Motor neuron (in vitro differentiated cells): ENCODE results near the gene NCAM2. TPM values are rescaled to one million over a fixed set of nuclear protein-coding genes. Genes with fewer than 3 reads are reported as not detected.
"Not testable (repeated sequence)": the region's sequence is repeated elsewhere in the genome, so short reads cannot be mapped to it uniquely, and the experiment has no call there.

Experiments used
- ATAC-seq, 8 experiments: fragments of 200-7000 bp; cut with Tn5 transposase; replicated peaks in 6 of 8; 2 replicates each; pipeline ENCODE4 v1.8.0; 2021; ENCODE audit warnings: mild to moderate bottlenecking in 8 of 8, moderate library complexity in 8 of 8
- H3K27ac ChIP-seq, 2 donors: fragments of 250-450 bp; sonication (Bioruptor Pico); 2 replicates each; pipeline ENCODE4 v1.9.0; 2021; ENCODE audit warnings: antibody characterized with exemption in 2 of 2, mild to moderate bottlenecking in 2 of 2, moderate library complexity in 1 of 2
- H3K4me1 ChIP-seq, 2 donors: fragments of 250-450 bp; sonication (Bioruptor Pico); replicated peaks in 1 of 2; 2 replicates each; pipeline ENCODE4 v1.6.1; 2021; ENCODE audit warnings: antibody characterized with exemption in 2 of 2, mild to moderate bottlenecking in 2 of 2, moderate library complexity in 1 of 2
- H3K4me3 ChIP-seq, 5 donors: fragments of 250-450 bp; sonication (Bioruptor Pico); 2 replicates each; pipeline ENCODE4 v1.9.0; 2021; ENCODE audit warnings: antibody characterized with exemption in 5 of 5, mild to moderate bottlenecking in 5 of 5, moderate library complexity in 4 of 5
- WGBS, 10 experiments: fragments of 450-650 bp; shearing (Covaris generic); methylation state at CpG; one replicate each; pipeline ENCODE4 v1.0.0; 2022; 5-methylcytosine and 5-hydroxymethylcytosine counted together
- in situ Hi-C, 9 experiments: fragments of 400-800 bp; cut with MboI; loops; one replicate each; pipeline ENCODE4 v1.15.0; 2021; ENCODE audit warnings: low sequenced_read_pairs in 9 of 9, low pct_unique_long_range_greater_than_20kb in 2 of 9; ENCODE audit not compliant: unreplicated experiment in 9 of 9
- total RNA-seq, 8 experiments: library from RNA; unstranded; fragments of 300-600 nt; gene quantifications; 2 replicates each; pipeline versions ENCODE4 v1.2.3 to v1.2.4, GENCODE V29; 2022

The NCAM2 gene
- total RNA-seq, 8 experiments from 2014 or later = 0.35 to 15.4 (median 8.5) TPM; not detected in 1

DNA sequence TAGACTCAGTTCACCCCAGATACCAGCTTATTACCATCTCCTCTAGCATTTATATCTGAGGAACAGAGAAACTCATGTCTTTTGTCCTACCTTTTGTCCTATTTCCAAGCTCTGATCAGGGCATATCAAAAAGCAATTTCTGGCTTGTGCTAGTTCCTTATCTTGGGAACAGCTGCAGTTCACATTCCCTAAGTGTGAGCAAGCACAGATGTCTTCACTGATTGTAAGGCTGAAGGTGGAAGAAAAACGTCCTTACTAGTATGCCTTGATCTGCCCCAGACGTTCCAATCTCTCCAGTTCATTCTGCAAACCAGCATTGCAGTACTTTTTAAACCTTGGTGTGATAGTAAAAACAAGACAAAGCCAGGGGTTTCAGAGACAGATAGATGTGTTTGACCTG lies 139.8 kb downstream of the NCAM2 start:
- ATAC-seq = no peak
- in situ Hi-C loops = no loop called here
- Histone ChIP-seq H3K4me1 (no peaks in the 10 kb centered on the region), H3K27ac (no peak overlapping the region), H3K4me3 (no peak overlapping the region)
- 0 to 71% (median 39%) methylated on average over 1 to 2 of the region's 2 CpGs; no CpG with 5 or more reads in 3 of the 10 experiments for WGBS, 10 experiments

DNA sequence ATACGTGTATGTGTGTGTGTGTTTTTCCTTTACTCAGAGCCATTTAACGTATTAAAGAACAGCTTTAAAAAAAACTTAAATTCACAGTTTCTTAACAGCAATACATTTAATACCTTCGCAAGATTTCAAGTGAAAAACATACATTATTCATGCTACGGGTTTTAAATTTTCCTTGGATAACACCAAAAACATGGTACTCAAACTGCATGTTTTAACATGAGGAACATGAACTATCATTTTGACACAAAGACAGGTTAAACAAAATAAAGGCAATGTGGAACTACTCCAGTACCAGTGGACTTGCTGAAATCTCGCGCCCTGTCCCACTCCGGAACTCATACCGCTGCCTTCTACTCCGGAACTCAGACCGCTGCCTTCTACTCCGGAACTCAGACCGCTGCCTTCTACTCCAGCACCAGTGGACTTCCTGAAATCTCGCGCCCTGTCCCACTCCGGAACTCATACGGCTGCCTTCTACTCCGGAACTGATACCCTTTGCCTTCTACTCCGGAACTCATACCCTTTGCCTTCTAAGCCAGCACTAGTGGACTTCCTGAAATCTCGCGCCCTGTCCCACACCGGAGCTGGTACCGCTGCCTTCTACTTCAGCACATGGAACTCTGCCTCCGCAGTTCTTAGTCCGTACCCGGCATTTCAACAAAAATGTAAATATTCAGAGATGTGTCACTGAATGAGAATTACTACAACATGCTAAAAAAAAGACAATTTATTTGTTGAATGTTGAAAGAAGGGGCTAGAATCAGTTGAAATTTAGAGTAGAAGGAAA lies 148.6 kb downstream of the NCAM2 start:
- no peaks in the 10 kb centered on the region for H3K4me1 ChIP-seq
- H3K4me3 ChIP-seq = no peak overlapping the region
- in situ Hi-C loops = no loop called here
- WGBS, 10 experiments = 70 to 99% (median 94%) methylated on average over 2 to 21 of the region's 25 CpGs
- no peak overlapping the region for H3K27ac ChIP-seq
- ATAC-seq = no peak

DNA sequence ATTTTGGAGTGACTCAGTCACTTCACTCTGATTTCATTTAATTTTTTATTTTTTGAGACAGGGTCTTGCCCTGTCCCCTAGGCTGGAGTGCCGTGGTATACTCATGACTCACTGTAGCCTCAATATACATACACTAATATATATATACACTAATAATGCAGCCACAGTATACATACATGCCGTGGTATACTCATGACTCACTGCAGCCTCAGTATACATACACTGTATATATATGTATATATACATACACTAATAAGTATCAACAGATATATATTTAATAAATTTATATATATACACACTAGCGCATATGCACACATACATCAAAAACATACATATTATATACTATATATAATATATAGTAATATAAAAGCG lies 149.2 kb downstream of the NCAM2 start:
- H3K27ac ChIP-seq = no peak overlapping the region
- in situ Hi-C loops = no loop called here
- ATAC-seq = no peak
- no peaks in the 10 kb centered on the region for H3K4me1 ChIP-seq
- H3K4me3 ChIP-seq = no peak overlapping the region
- 0 to 100% (median 82%) methylated on average over 1 to 4 of the region's 4 CpGs for WGBS, 10 experiments

DNA sequence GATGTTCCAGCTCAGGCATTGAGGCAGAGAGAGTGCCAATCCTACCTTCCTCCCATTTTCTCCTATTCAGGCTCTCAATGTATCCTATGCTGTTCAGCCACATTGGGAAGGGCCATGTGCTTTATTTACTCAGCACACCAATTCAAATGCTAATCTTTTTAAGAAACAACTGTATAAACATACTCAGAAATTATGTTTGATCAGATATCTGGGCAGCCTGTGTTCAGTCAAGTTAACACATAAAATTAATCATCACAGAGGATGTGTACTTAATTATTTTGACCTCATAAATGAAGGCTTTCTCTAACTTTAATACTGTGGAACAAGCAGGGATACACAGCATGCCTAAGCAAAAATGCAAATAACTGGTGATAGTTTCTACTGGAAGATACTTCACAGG lies 149.8 kb downstream of the NCAM2 start:
- Histone ChIP-seq H3K4me1 (no peaks in the 10 kb centered on the region), H3K27ac (no peak overlapping the region), H3K4me3 (no peak overlapping the region)
- in situ Hi-C loops = no loop called here
- no peak for ATAC-seq

DNA sequence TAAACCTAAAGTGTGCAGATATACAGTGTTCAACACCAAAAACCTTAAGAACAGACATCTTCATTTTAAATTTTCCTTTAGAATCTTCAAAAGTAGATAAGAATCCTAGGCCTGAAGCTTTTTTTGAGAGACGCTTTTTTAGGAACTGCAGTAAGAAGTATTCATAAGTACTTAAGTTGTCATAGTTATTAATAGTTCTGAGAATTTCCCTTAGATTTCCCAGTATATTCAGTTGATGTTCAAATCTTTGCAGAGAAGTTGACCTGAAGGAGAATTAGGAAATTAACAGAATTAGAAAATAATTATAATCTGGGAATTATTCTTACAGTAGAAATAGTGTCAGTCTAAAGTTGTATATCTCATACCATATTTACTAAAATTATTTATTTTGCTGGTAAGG lies 150.3 kb downstream of the NCAM2 start:
- no peak for ATAC-seq
- Histone ChIP-seq H3K4me3 (no peak overlapping the region), H3K27ac (no peak overlapping the region), H3K4me1 (no peaks in the 10 kb centered on the region)
- in situ Hi-C loops = no loop called here
- WGBS, 10 experiments = 60 to 100% (median 88%) methylated on average over 1 of the region's 1 CpG; no CpG with 5 or more reads in 3 of the 10 experiments

DNA sequence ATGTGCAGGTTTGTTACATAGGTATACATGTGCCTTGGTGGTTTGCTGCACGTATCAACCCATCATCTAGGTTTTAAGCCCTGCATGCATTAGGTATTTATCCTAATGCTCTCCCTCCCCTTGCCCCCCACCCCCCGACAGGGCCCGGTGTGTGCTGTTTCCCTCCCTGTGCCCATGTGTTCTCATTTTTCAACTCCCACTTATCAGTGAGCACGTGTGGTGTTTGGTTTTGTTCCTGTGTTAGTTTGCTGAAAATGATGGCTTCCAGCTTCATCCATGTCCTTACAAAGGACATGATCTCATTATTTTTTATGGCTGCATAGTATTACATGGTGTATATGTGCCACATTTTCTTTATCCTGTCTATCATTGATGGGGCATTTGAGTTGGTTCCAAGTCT lies 151.2 kb downstream of the NCAM2 start:
- H3K4me1 ChIP-seq, in situ Hi-C loops, ATAC-seq, H3K4me3 ChIP-seq, H3K27ac ChIP-seq: not testable (repeated sequence)
- 36 to 100% (median 60%) methylated on average over 1 to 2 of the region's 4 CpGs; no CpG with 5 or more reads in 5 of the 10 experiments for WGBS, 10 experiments

DNA sequence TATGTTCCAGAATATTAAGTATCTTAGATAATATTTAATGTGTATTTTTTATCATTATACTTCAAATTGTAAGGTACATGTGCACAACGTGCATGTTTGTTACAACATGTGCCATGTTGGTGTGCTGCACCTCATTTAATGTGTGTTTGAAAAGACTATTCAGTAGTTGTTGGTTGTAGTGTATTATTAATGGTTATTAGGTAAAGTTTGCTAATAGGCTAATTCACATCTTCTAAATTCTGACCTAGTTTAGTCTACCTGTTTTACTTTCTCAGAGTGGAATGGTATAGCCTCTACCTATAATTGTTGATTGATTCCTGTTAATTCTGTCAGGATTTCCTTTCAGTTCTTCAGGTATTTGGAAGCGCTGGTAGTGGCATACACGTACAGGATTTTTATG lies 153.0 kb downstream of the NCAM2 start:
- in situ Hi-C loops = no loop called here
- 17 to 100% (median 82%) methylated on average over 1 to 3 of the region's 3 CpGs for whole genome bisulfite sequencing, 10 experiments
- no peaks in the 10 kb centered on the region for H3K4me1 ChIP-seq
- no peak for ATAC-seq
- no peak overlapping the region for H3K27ac ChIP-seq
- H3K4me3 ChIP-seq = no peak overlapping the region

DNA sequence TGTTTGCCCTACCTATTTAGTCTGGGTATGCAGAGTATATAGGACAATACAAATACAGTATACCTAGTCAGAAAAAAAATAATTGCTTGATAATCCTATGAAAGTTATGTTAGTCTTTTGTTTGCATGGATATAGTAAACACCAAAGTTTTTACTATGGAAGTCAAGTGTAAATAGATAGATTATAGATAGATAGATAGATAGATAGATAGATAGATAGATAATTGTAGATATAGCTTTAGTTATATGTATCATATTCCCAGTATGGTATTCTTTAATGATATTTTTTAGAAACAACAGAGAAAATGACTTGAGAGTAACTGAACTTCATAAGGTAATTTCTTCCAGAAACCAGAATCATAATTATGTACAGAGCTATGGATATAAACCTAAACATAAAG lies 158.2 kb downstream of the NCAM2 start:
- in situ Hi-C loops = no loop called here
- no peaks in the 10 kb centered on the region for H3K4me1 ChIP-seq
- ATAC-seq = no peak
- no peak overlapping the region for H3K4me3 ChIP-seq
- H3K27ac ChIP-seq = no peak overlapping the region

DNA sequence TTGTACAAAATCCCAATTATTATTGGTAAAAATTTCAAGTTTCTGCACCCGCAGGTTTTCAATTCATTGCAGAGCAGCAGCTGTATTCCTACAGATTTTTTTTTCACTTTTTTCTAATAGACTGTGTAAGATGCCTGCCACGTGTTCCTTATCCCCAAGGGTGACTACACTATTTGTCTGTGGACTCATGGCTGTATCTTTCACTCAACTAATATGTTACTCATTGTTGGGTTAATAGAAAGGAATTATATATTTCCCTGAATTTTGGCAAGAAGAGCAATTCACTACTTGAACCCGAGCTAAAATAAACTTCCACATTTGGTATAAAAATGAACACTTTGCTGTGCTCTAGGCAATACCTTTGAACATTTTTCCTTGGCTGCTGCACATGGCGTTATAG lies 158.7 kb downstream of the NCAM2 start:
- in situ Hi-C loops = no loop called here
- WGBS, 10 experiments = 0 to 100% (median 66%) methylated on average over 2 to 4 of the region's 4 CpGs
- no peak for ATAC-seq
- H3K27ac ChIP-seq = no peak overlapping the region
- no peaks in the 10 kb centered on the region for H3K4me1 ChIP-seq
- no peak overlapping the region for H3K4me3 ChIP-seq

DNA sequence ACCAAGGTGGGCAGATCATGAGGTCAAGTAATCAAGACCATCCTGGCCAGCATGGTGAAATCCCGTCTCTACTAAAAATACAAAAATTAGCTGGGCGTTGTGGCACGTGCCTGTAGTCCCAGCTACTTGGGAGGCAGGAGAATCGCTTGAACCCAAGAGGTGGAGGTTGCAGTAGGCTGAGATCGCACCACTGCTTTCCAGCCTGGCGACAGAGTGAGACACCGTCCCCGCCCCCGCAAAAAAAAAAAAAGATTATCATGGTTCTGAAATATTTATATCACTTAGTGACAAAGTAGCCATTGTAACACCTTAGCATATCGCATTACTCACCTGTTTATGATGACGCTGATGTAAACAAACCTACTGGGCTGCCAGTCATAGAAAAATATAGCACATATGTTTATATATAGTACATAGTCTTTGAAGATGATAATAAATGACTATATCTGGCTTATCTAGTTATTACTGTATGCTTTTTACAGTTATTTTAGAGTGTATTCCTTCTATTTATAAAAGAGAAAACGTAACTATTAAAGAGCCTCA lies 160.2 kb downstream of the NCAM2 start:
- no peak for ATAC-seq
- H3K4me1 ChIP-seq = no peaks in the 10 kb centered on the region
- H3K4me3 ChIP-seq = no peak overlapping the region
- in situ Hi-C loops = no loop called here
- H3K27ac ChIP-seq = no peak overlapping the region
- WGBS, 10 experiments = 60 to 100% (median 88%) methylated on average over 1 to 9 of the region's 12 CpGs; no CpG with 5 or more reads in 1 of the 10 experiments

DNA sequence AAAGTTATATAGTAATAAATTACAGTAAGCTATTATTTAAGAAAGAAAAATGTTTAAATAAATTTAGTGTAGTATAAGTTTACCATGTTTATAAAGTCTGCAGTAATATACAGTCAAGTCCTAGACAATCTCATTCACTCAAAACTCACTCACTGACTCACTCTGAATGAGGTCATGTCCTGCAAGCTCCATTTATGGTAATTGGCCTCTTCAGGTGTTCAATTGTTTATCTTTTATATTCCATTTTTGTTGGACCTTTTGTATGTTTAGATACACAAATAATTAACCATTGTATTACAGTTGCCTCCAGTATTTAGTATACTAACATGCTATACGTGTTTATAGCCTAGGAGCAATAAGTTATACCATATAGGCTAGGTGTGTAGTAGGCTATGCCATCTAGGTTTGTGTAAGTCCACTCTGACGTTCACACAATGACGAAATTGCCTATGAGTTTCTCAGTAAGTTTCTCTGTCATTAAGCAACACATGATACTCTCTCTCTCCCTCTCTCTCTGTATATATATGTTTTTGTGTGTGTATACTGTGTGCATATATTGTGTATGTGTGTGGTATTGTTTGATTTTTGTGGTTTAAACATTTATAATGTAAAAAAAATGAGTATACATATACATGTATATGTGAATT lies 161.2 kb downstream of the NCAM2 start:
- no peak overlapping the region for H3K27ac ChIP-seq
- WGBS, 10 experiments = 50 to 100% (median 86%) methylated on average over 1 to 3 of the region's 3 CpGs; no CpG with 5 or more reads in 1 of the 10 experiments
- H3K4me1 ChIP-seq = no peaks in the 10 kb centered on the region
- H3K4me3 ChIP-seq = no peak overlapping the region
- peak in 1 of 8 experiments; percentile 45 for ATAC-seq
- in situ Hi-C loops = no loop called here

DNA sequence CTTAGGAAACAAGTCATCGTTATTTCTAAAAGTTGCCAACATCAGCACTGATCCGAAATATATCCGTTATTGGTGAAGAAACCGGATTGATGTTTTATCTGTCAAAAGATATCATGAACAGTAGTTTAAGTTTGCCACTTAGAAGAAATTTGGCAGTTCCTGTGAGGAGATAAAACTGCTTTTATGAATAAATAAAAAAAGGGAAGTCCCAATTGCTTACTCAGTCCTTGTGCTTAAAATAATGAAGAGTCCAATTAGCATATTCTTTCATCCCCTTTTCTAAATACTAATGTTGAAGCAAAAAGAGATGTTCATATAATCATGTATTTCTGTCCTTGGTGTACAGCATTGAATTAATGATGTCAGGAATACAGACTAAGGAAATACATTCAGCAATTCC lies 164.6 kb downstream of the NCAM2 start:
- WGBS, 10 experiments = 71 to 100% (median 91%) methylated on average over 1 to 4 of the region's 4 CpGs; no CpG with 5 or more reads in 2 of the 10 experiments
- no peak overlapping the region for H3K27ac ChIP-seq

DNA sequence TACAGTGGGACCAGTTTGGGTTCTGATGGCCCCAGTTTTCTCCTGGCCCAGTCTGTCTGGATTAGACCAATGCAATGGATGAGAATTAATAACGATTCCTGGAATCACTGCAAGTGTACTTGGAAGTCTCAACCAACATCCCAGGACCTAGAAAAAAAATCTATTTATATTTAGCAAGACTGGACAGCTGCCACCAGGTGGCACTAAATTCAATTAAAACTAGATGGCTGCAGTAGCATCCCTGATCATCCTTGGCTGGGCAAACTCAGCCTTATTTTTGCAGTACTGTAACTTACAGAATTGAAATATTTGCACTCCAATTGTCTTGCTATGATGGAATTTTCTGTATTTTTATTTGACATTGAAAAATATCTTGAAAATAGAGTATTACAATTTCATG lies 165.7 kb downstream of the NCAM2 start:
- H3K4me3 ChIP-seq = no peak overlapping the region
- in situ Hi-C loops = no loop called here
- WGBS, 10 experiments = 0 to 17% (median 0%) methylated on average over 1 of the region's 1 CpG; no CpG with 5 or more reads in 5 of the 10 experiments
- peak in 6 of 8 experiments; percentile 39 to 67 (median 54) for ATAC-seq
- H3K27ac ChIP-seq = no peak overlapping the region
- H3K4me1 ChIP-seq = no peaks in the 10 kb centered on the region

More for the DNA sequence above, 164.6 kb downstream of the NCAM2 start:
- no peak for ATAC-seq
- in situ Hi-C loops = no loop called here
- no peak overlapping the region for H3K4me3 ChIP-seq
- H3K4me1 ChIP-seq = no peaks in the 10 kb centered on the region
